Trophoblast cell (in vitro differentiated cells and primary cell): ENCODE data around the gene NLGN4Y. TPM values are rescaled to one million over a fixed set of nuclear protein-coding genes. Genes with fewer than 3 reads are reported as not detected.
A peak's percentile ranks its signal among the peaks of the same experiment; 100 is the strongest.

Experiments
- DNase-seq, 2 donors: peaks; one replicate each; pipeline ENCODE4 v3.0.0-alpha.2; 2016
- H2AFZ ChIP-seq: 2 replicates; pipeline ENCODE4 v1.6.1; 2013; ENCODE audit warnings: low read length, moderate library complexity, mild to moderate bottlenecking; ENCODE audit not compliant: insufficient read depth, poor library complexity
- H2AK5ac ChIP-seq: 2 replicates; pipeline ENCODE4 v1.6.1; 2013; ENCODE audit warnings: mild to moderate bottlenecking, low read length
- H2BK120ac ChIP-seq: 2 replicates; pipeline ENCODE4 v1.6.1; 2013; ENCODE audit warnings: low read length, mild to moderate bottlenecking, moderate library complexity; ENCODE audit not compliant: insufficient read depth, poor library complexity
- H2BK12ac ChIP-seq: 2 replicates; pipeline ENCODE4 v1.6.1; 2013; ENCODE audit warnings: mild to moderate bottlenecking, low read length, moderate library complexity
- H2BK5ac ChIP-seq: 2 replicates; pipeline ENCODE4 v1.6.1; 2013; ENCODE audit warnings: low read length, low read depth, moderate library complexity, mild to moderate bottlenecking; ENCODE audit not compliant: poor library complexity
- H3K14ac ChIP-seq: 2 replicates; pipeline ENCODE4 v1.6.1; 2013; ENCODE audit warnings: mild to moderate bottlenecking, low read length
- H3K18ac ChIP-seq: 2 replicates; pipeline ENCODE4 v1.6.1; 2013; ENCODE audit warnings: mild to moderate bottlenecking, low read length
- H3K23ac ChIP-seq: 2 replicates; pipeline ENCODE4 v1.6.1; 2013; ENCODE audit warnings: low read length
- H3K27ac ChIP-seq: 2 replicates; pipeline ENCODE4 v1.5.1; 2013; ENCODE audit warnings: low read depth, mild to moderate bottlenecking, inconsistent platforms, low read length, moderate library complexity
- H3K27me3 ChIP-seq: 2 replicates; pipeline ENCODE4 v1.6.1; 2013; ENCODE audit warnings: inconsistent platforms, mild to moderate bottlenecking, low read length, moderate library complexity; ENCODE audit not compliant: insufficient read depth
- H3K36me3 ChIP-seq, 2 experiments: 1 replicate in 1 of 2; 2 replicates in 1 of 2; pipeline ENCODE4 v1.6.1; 2013; ENCODE audit warnings: low read length in 2 of 2, mild to moderate bottlenecking in 2 of 2, moderate library complexity in 1 of 2; ENCODE audit not compliant: insufficient read depth in 2 of 2, control insufficient read depth in 1 of 2
- H3K4ac ChIP-seq: 2 replicates; pipeline ENCODE4 v1.6.1; 2013; ENCODE audit warnings: low read depth, mild to moderate bottlenecking, low read length, moderate library complexity
- H3K4me1 ChIP-seq, 2 experiments: 1 replicate in 1 of 2; 2 replicates in 1 of 2; pipeline ENCODE4 v1.6.1; 2013; ENCODE audit warnings: low read length in 2 of 2, mild to moderate bottlenecking in 2 of 2, moderate library complexity in 1 of 2; ENCODE audit not compliant: insufficient read depth in 2 of 2, control insufficient read depth in 1 of 2
- H3K4me2 ChIP-seq: 2 replicates; pipeline ENCODE4 v1.6.1; 2013; ENCODE audit warnings: inconsistent platforms, mild to moderate bottlenecking, low read length, moderate library complexity
- H3K4me3 ChIP-seq: 2 replicates; pipeline ENCODE4 v1.5.1; 2013; ENCODE audit warnings: mild to moderate bottlenecking, low read depth, low read length, inconsistent platforms
- H3K79me1 ChIP-seq: one replicate; pipeline ENCODE4 v1.6.1; 2013; ENCODE audit warnings: low read length
- H3K79me2 ChIP-seq: 2 replicates; pipeline ENCODE4 v1.6.1; 2013; ENCODE audit warnings: low read length, mild to moderate bottlenecking; ENCODE audit not compliant: control insufficient read depth, insufficient read depth, poor library complexity
- H3K9ac ChIP-seq: 2 replicates; pipeline ENCODE4 v1.6.1; 2013; ENCODE audit warnings: mild to moderate bottlenecking, low read length
- H3K9me3 ChIP-seq: 2 replicates; pipeline ENCODE4 v1.6.1; 2013; ENCODE audit warnings: low read depth, mild to moderate bottlenecking, control low read depth, inconsistent platforms, low read length; ENCODE audit not compliant: insufficient read depth
- H4K12ac ChIP-seq: 2 replicates; pipeline ENCODE4 v1.6.1; 2013; ENCODE audit warnings: low read depth, mild to moderate bottlenecking, low read length, moderate library complexity
- H4K8ac ChIP-seq: 2 replicates; pipeline ENCODE4 v1.6.1; 2013; ENCODE audit warnings: low read depth, mild to moderate bottlenecking, low read length, moderate library complexity
- H4K91ac ChIP-seq: one replicate; pipeline ENCODE4 v1.6.1; 2013; ENCODE audit warnings: low read depth, mild to moderate bottlenecking, low read length, moderate library complexity
- WGBS: extraction: QIAGEN DNeasy Blood & Tissue Kit; methylation state at CpG from one replicate; pipeline ENCODE4 v1.1.7; 2013; ENCODE audit warnings: missing lambda C conversion rate; ENCODE audit not compliant: insufficient read length, insufficient coverage; ENCODE audit errors: extremely low coverage; 5-methylcytosine and 5-hydroxymethylcytosine counted together
- polyA plus RNA-seq: library from polyadenylated mRNA; stranded (reverse); fragments of 200-250 nt; gene quantifications from 2 replicates; pipeline ENCODE4 v1.2.3, GENCODE V29; 2013

NLGN4Y gene
- polyA plus RNA-seq: 19.4 and 21.9 TPM in 2 replicates

DNA sequence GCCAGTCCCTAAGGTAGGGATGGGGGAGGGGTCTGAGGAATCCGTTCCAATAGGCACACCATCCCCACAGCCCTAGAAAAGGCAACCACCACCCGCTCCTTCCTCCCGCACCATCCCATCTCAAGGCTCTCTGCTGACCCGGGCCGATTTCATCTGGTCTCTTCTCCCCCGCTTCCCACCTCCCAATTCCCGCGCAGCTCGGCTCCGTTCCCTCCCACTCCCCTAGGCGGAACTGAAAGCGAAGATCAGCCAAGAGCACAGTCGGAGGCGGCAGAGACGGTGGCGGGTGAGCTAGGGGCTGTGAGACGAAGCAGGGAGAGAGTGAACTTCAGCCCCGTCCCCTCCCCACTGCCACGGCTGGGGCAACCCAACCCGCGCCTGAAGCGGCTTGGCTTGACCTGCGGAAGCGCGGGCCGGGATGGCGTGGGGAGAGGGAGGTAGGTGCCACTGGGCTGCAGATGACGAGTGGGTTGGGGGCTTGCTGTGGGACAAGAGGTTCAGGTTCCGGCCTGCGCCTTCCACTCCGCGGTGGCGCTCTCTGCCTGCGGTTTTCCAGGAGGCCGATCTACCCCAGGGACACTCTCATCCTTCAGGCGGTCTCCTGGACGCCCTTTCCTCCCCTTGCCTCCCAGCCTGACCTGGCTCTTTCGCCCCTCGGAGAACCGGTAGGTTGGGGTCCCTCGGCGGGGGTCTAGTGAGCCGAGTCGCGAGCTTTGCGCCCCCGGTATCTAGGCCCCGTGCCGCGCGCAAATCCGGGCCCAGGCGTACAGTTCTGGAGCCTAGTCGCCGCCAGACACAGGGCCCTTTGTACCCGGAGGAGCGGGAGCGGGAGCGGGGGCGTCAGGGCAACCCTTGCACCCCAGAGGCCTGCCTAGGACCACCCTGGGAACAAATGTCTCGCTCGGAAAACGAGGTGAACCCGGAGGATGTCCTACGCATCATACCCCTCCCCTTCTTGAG, at the start of gene NLGN4Y:
Gene NLGN4Y (plus strand): TSS at position 258 of the 960 bp plus-strand sequence. CDS start 97,591 bp downstream, outside the sequence.
- DNase-seq: no peak

DNA sequence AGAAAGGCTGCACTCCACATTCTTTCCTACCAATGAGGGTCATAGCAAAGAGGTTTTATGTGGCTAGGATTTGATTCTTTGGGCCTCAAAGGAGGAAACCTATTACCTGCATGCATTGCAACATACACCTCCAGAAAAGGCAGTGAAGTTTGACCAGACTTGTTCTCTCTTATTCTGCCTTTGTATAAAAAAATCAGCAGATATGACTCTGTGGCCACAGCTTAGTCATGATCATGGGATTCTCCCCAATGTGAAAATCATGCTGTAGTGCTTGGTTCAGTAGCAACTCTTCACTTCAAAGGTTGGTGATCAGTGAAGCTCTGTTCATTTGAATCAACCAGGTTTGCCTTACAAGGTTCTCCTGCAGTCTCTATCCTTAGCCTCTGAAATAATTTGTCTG, 38.4 kb upstream of the NLGN4Y start:
- no peak for DNase-seq
- no peak overlapping the region for H3K4ac ChIP-seq
- H3K23ac ChIP-seq: no peak overlapping the region
- no peak overlapping the region for H3K14ac ChIP-seq
- no peak overlapping the region for H2BK120ac ChIP-seq
- no peak overlapping the region for H3K4me3 ChIP-seq
- H2AFZ ChIP-seq: no peak overlapping the region
- H4K12ac ChIP-seq: no peak overlapping the region
- H2BK5ac ChIP-seq: no peak overlapping the region
- H3K79me1 ChIP-seq: no peaks in the 10 kb centered on the region
- H3K27ac ChIP-seq: no peak overlapping the region
- H3K4me1 ChIP-seq: no peaks in the 10 kb centered on the region
- no peak overlapping the region for H3K9ac ChIP-seq
- no peak overlapping the region for H4K8ac ChIP-seq
- no peak overlapping the region for H2BK12ac ChIP-seq
- H3K79me2 ChIP-seq: no peaks in the 10 kb centered on the region
- H2AK5ac ChIP-seq: no peak overlapping the region
- no peak overlapping the region for H3K18ac ChIP-seq
- H3K4me2 ChIP-seq: no peak overlapping the region
- H3K27me3 ChIP-seq: no peaks in the 10 kb centered on the region
- no peaks in the 10 kb centered on the region for H3K36me3 ChIP-seq
- H3K9me3 ChIP-seq: no peaks in the 10 kb centered on the region
- no peak overlapping the region for H4K91ac ChIP-seq

More for the DNA sequence above, at the start of gene NLGN4Y:
- peak within 1 kb of the TSS; percentile 84 for H2BK5ac ChIP-seq
- peak within 1 kb of the TSS; percentile 86 for H3K18ac ChIP-seq
- H3K79me2 ChIP-seq: peaks cover 17% of the 10 kb centered on the region
- H3K9ac ChIP-seq: peak within 1 kb of the TSS; percentile 91
- WGBS: no CpG with 5 or more reads among the region's 65 CpGs
- H2BK12ac ChIP-seq: peak within 1 kb of the TSS; percentile 60
- H3K4me1 ChIP-seq: peaks cover 0 to 2% of the 10 kb centered on the region in 2 experiments
- peak within 1 kb of the TSS; percentile 85 for H4K12ac ChIP-seq
- peak within 1 kb of the TSS; percentile 79 for H4K8ac ChIP-seq
- H2BK120ac ChIP-seq: peak within 1 kb of the TSS; percentile 87
- H3K79me1 ChIP-seq: peaks cover 22% of the 10 kb centered on the region
- H3K14ac ChIP-seq: peak within 1 kb of the TSS; percentile 93
- H3K4me3 ChIP-seq: peak within 1 kb of the TSS; percentile 89
- H3K9me3 ChIP-seq: no peaks in the 10 kb centered on the region
- H3K36me3 ChIP-seq: no peaks in the 10 kb centered on the region
- peak within 1 kb of the TSS; percentile 75 for H4K91ac ChIP-seq
- peak within 1 kb of the TSS; percentile 93 for H2AK5ac ChIP-seq
- H3K27me3 ChIP-seq: no peaks in the 10 kb centered on the region
- peak within 1 kb of the TSS; percentile 81 for H2AFZ ChIP-seq
- H3K27ac ChIP-seq: peak within 1 kb of the TSS; percentile 63
- peak within 1 kb of the TSS; percentile 97 for H3K4me2 ChIP-seq
- H3K4ac ChIP-seq: peak within 1 kb of the TSS; percentile 98
- H3K23ac ChIP-seq: no peak within 1 kb of the TSS

- H4K91ac ChIP-seq: no peak overlapping the region
- H2BK120ac ChIP-seq: no peak overlapping the region
- H3K79me1 ChIP-seq: no peaks in the 10 kb centered on the region
- H4K12ac ChIP-seq: no peak overlapping the region
- no peaks in the 10 kb centered on the region for H3K27me3 ChIP-seq
- no peaks in the 10 kb centered on the region for H3K4me1 ChIP-seq
- no peak overlapping the region for H3K4me3 ChIP-seq
- H3K79me2 ChIP-seq: no peaks in the 10 kb centered on the region
- no CpG with 5 or more reads among the region's 1 CpG for WGBS
- H3K23ac ChIP-seq: no peak overlapping the region
- no peak overlapping the region for H3K27ac ChIP-seq
- no peak overlapping the region for H2AK5ac ChIP-seq
- no peak overlapping the region for H4K8ac ChIP-seq
- no peak overlapping the region for H3K14ac ChIP-seq
- H3K4me2 ChIP-seq: no peak overlapping the region
- no peaks in the 10 kb centered on the region for H3K36me3 ChIP-seq
- no peak overlapping the region for H3K18ac ChIP-seq
- H2AFZ ChIP-seq: no peak overlapping the region
- H3K9ac ChIP-seq: no peak overlapping the region
- H3K4ac ChIP-seq: no peak overlapping the region
- no peaks in the 10 kb centered on the region for H3K9me3 ChIP-seq
- DNase-seq: no peak
- H2BK5ac ChIP-seq: no peak overlapping the region
- H2BK12ac ChIP-seq: no peak overlapping the region
Measured at GRCh38 chrY:14490226-14490625, 34.1 kb upstream of the NLGN4Y start.

DNA sequence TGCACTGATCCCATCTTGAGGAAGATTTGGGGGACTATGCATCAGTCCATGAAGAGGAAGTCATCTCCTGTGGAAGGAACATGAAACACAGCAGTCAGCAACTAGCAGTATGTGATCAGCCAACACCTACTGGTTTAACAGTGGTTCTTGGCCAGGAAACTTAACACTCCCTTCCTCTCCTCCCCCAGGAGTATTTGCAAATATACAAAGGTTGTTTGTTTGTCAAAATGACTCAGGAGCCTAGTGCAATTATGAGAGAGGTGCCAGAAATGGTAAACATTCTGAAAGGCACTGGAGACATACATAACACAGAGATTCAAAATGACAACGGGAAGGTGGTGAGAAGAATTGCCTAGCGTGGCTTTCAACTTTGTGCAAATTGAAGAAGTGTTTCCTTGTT, 26.3 kb upstream of the NLGN4Y start:
- Histone ChIP-seq H4K12ac (no peak overlapping the region), H3K79me1 (no peaks in the 10 kb centered on the region), H3K23ac (no peak overlapping the region), H3K4ac (no peak overlapping the region), H2BK120ac (no peak overlapping the region), H3K4me3 (no peak overlapping the region), H3K79me2 (no peaks in the 10 kb centered on the region), H4K91ac (no peak overlapping the region), H3K18ac (no peak overlapping the region), H2AK5ac (no peak overlapping the region), H2BK12ac (no peak overlapping the region), H2BK5ac (no peak overlapping the region), H3K4me1 (no peaks in the 10 kb centered on the region), H3K9ac (no peak overlapping the region), H3K4me2 (no peak overlapping the region), H3K36me3 (no peaks in the 10 kb centered on the region), H3K14ac (no peak overlapping the region), H3K27me3 (no peaks in the 10 kb centered on the region), H3K27ac (no peak overlapping the region), H2AFZ (no peak overlapping the region), H4K8ac (no peak overlapping the region), H3K9me3 (no peaks in the 10 kb centered on the region)
- no peak for DNase-seq
- WGBS: no CpG with 5 or more reads among the region's 2 CpGs
